K562 (cell line): ENCODE data around the gene STING1. TPM values are rescaled to one million over a fixed set of nuclear protein-coding genes. Genes with fewer than 3 reads are reported as not detected.

Source experiments
- ARID3B ChIP-seq: fragments of 250-450 bp; sonication (Bioruptor Pico); IDR thresholded peaks from 2 replicates; pipeline ENCODE4 v1.4.0; 2020; ENCODE audit warnings: borderline replicate concordance
- BRF1 ChIP-seq: IDR thresholded peaks from 3 replicates; pipeline ENCODE4 v1.6.1; 2011; ENCODE audit warnings: borderline replicate concordance, mild to moderate bottlenecking; ENCODE audit not compliant: insufficient read length; ENCODE audit errors: extremely low read depth
- BRF2 ChIP-seq: IDR thresholded peaks from 3 replicates; pipeline ENCODE4 v1.6.1; 2011; ENCODE audit warnings: borderline replicate concordance, mild to moderate bottlenecking; ENCODE audit not compliant: insufficient read length, insufficient read depth
- CBX3 ChIP-seq, 2 experiments: IDR thresholded peaks; 1 replicate in 1 of 2; 2 replicates in 1 of 2; pipeline ENCODE4 v1.6.1; 2012; ENCODE audit warnings: inconsistent platforms in 2 of 2, low read length in 2 of 2, borderline replicate concordance in 1 of 2, control low read depth in 1 of 2
- HMG20A ChIP-seq: fragments of 450-650 bp; formaldehyde crosslinking; conservative IDR thresholded peaks from 2 replicates; pipeline ENCODE4 v1.4.0; 2020; ENCODE audit warnings: mild to moderate bottlenecking, mixed read lengths
- HNRNPH1 ChIP-seq: fragments of 200-400 bp; formaldehyde crosslinking; optimal IDR thresholded peaks from 2 replicates; pipeline ENCODE3; 2017; ENCODE audit warnings: low read depth, mild to moderate bottlenecking, low read length, moderate library complexity
- LEF1 ChIP-seq: fragments of 450-650 bp; IDR thresholded peaks from 2 replicates; pipeline ENCODE4 v1.6.1; 2016; ENCODE audit warnings: mild to moderate bottlenecking
- MCM5 ChIP-seq: fragments of 450-650 bp; IDR thresholded peaks from 2 replicates; pipeline ENCODE4 v1.6.1; 2016; ENCODE audit warnings: low read depth
- MECOM ChIP-seq: fragments of 250-450 bp; sonication (Bioruptor Pico); IDR thresholded peaks from 2 replicates; pipeline ENCODE4 v1.8.0; 2022; ENCODE audit warnings: inconsistent platforms
- MLLT1 ChIP-seq, 2 experiments: fragments of 450-650 bp; IDR thresholded peaks; 2 replicates each; pipeline ENCODE4 v1.6.1; 2016
- PRDM10 ChIP-seq: fragments of 450-650 bp; IDR thresholded peaks from 2 replicates; pipeline ENCODE4 v1.6.1; 2018; ENCODE audit not compliant: partially characterized antibody
- PTBP1 ChIP-seq: fragments of 200-400 bp; formaldehyde crosslinking; IDR thresholded peaks from 2 replicates; pipeline ENCODE4 v1.6.1; 2017; ENCODE audit warnings: low read depth, low read length
- SRSF1 ChIP-seq: fragments of 200-400 bp; formaldehyde crosslinking; IDR thresholded peaks from 2 replicates; pipeline ENCODE4 v1.6.1; 2017; ENCODE audit warnings: mild to moderate bottlenecking, low read depth, low read length, moderate library complexity
- XRCC3 ChIP-seq: fragments of 450-650 bp; IDR thresholded peaks from 2 replicates; pipeline ENCODE4 v1.6.1; 2017; ENCODE audit warnings: mild to moderate bottlenecking, moderate library complexity
- ZNF140 ChIP-seq: fragments of 250-450 bp; sonication (Bioruptor Pico); IDR thresholded peaks from 2 replicates; pipeline ENCODE4 v1.8.0; 2021; ENCODE audit warnings: moderate library complexity, mild to moderate bottlenecking, inconsistent platforms
- polyA plus RNA-seq, 8 experiments: library from polyadenylated mRNA; depleted of rRNA in 4 of 8; stranded (reverse) in 5 of 8; unstranded in 3 of 8; fragments of >200 nt; fragmentation: Nextera tagmentation in 2 of 8; fragmentation: Illumina TruSeq in 1 of 8; extraction: Ambion mirVana in 2 of 8; extraction: Trizol in 1 of 8; gene quantifications; 2 replicates each; pipeline versions ENCODE4 v1.2.1 to v1.2.3, GENCODE V29; 2011 to 2014; ENCODE audit warnings: inconsistent platforms in 1 of 8, missing spikeins in 1 of 8
- total RNA-seq, 7 experiments: library from RNA; depleted of rRNA in 6 of 7; stranded (reverse); fragments of >200 nt in 6 of 7; fragmentation: Illumina TruSeq in 2 of 7; extraction: Trizol in 2 of 7; gene quantifications; 2 replicates each; pipeline versions ENCODE4 v1.2.1 to v1.2.3, GENCODE V29; 2011 to 2021; ENCODE audit warnings: low replicate concordance in 1 of 7

Gene STING1
- total and polyA plus RNA-seq, 9 of the 15 experiments (the other 6 are each of a cell fraction or from before 2014, with no cell fraction given), result 20.8 to 69.1 (median 44.7) TPM

- TF ChIP-seq MCM5 (no peak), BRF2 (no peak), BRF1 (no peak), PRDM10 (no peak), CBX3 (IDR thresholded peaks at IDR 0.05; ENCODE audit: borderline replicate concordance in 1 of 2, low read length in 2 of 2) (no peak), ARID3B (CRISPR knock-in tag) (no peak), LEF1 (no peak), HNRNPH1 (no peak), MLLT1 (IDR thresholded peaks at IDR 0.05) (0 out of 4 replicates have a peak, but pooled peaks of 1 of the 2 experiments have one; percentile 49), PTBP1 (no peak), SRSF1 (no peak), ZNF140 (CRISPR knock-in tag) (no peak), XRCC3 (no peak), HMG20A (no peak), MECOM (CRISPR knock-in tag) (no peak)
Observed at GRCh38 chr5:139453683-139454567, 28.6 kb downstream of the STING1 start (continued).
